PC-9 (cell line): ENCODE measurements around the gene HMGN3.

ENCODE experiments used
- EZH2 ChIP-seq: fragments of 200-600 bp; sonication (generic); IDR thresholded peaks from 2 replicates; pipeline ENCODE4 v1.8.0; 2017; ENCODE audit warnings: antibody characterized with exemption, low read depth
- TF ChIP-seq, protein P1 (sequence below): fragments of 200-600 bp; sonication (generic); conservative IDR thresholded peaks from 2 replicates; pipeline ENCODE4 v1.6.1; 2017; ENCODE audit warnings: mixed run types, antibody characterized with exemption, mild to moderate bottlenecking, moderate library complexity

DNA sequence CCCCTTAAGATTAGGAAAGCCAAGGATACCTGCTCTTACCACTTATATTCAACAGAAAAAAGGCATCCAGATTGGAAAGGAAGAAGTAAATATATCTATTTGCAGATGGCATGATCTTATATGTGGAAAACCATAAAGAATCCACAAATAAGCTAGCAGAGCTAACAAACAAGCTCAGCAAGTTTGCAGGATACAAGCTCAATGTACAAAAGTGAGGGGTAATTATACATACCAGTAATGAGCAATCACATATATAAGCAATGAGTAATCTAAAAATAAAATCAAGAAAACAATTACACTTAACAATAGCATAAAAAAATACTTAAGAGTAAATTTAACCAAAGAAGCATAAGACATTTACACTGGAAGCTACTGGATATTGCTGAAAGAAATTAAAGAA lies 31.6 kb upstream of the HMGN3 start:
- TF ChIP-seq EZH2, result no peak
- TF ChIP-seq, protein P1, sequence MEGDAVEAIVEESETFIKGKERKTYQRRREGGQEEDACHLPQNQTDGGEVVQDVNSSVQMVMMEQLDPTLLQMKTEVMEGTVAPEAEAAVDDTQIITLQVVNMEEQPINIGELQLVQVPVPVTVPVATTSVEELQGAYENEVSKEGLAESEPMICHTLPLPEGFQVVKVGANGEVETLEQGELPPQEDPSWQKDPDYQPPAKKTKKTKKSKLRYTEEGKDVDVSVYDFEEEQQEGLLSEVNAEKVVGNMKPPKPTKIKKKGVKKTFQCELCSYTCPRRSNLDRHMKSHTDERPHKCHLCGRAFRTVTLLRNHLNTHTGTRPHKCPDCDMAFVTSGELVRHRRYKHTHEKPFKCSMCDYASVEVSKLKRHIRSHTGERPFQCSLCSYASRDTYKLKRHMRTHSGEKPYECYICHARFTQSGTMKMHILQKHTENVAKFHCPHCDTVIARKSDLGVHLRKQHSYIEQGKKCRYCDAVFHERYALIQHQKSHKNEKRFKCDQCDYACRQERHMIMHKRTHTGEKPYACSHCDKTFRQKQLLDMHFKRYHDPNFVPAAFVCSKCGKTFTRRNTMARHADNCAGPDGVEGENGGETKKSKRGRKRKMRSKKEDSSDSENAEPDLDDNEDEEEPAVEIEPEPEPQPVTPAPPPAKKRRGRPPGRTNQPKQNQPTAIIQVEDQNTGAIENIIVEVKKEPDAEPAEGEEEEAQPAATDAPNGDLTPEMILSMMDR, result no peak
